Hepatocyte (in vitro differentiated cells): ENCODE results near the gene MRPL27. TPM values are rescaled to one million over a fixed set of nuclear protein-coding genes. Genes with fewer than 3 reads are reported as not detected.

Experiments used
- DNase-seq: peaks from one replicate; pipeline ENCODE4 v3.0.0-alpha.2; 2016; ENCODE audit warnings: low spot score
- H2AFZ ChIP-seq: fragments of 200-600 bp; sonication (generic); 2 replicates; pipeline ENCODE4 v1.6.0; 2016; ENCODE audit warnings: antibody characterized with exemption, mild to moderate bottlenecking
- H3K27ac ChIP-seq: fragments of 200-600 bp; sonication (generic); 2 replicates; pipeline ENCODE4 v1.5.1; 2016; ENCODE audit warnings: mild to moderate bottlenecking
- H3K27me3 ChIP-seq: fragments of 200-600 bp; sonication (generic); 2 replicates; pipeline ENCODE4 v1.6.1; 2016
- H3K36me3 ChIP-seq: fragments of 200-600 bp; sonication (generic); replicated peaks from 2 replicates; pipeline ENCODE4 v1.5.1; 2016; ENCODE audit warnings: low read depth; ENCODE audit not compliant: insufficient read depth
- H3K4me1 ChIP-seq: fragments of 200-600 bp; sonication (generic); 2 replicates; pipeline ENCODE4 v1.5.1; 2016; ENCODE audit warnings: mild to moderate bottlenecking, moderate library complexity; ENCODE audit not compliant: insufficient read depth
- H3K4me2 ChIP-seq: fragments of 200-600 bp; sonication (generic); 2 replicates; pipeline ENCODE4 v1.6.0; 2016
- H3K4me3 ChIP-seq: fragments of 200-600 bp; sonication (generic); 2 replicates; pipeline ENCODE4 v1.5.1; 2016; ENCODE audit warnings: mild to moderate bottlenecking
- H3K79me2 ChIP-seq: fragments of 200-600 bp; sonication (generic); 2 replicates; pipeline ENCODE4 v1.6.0; 2017; ENCODE audit warnings: mild to moderate bottlenecking
- H3K9me2 ChIP-seq: fragments of 200-600 bp; sonication (generic); replicated peaks from 2 replicates; pipeline ENCODE4 v1.6.0; 2017; ENCODE audit warnings: mild to moderate bottlenecking; ENCODE audit not compliant: insufficient read depth
- H3K9me3 ChIP-seq: fragments of 200-600 bp; sonication (generic); 2 replicates; pipeline ENCODE4 v1.5.1; 2016; ENCODE audit warnings: low read depth, mild to moderate bottlenecking
- H4K20me1 ChIP-seq: fragments of 200-600 bp; sonication (generic); 2 replicates; pipeline ENCODE4 v1.6.0; 2016; ENCODE audit warnings: mild to moderate bottlenecking; ENCODE audit not compliant: insufficient read depth, poor library complexity, severe bottlenecking
- CTCF ChIP-seq: fragments of 200-600 bp; sonication (generic); IDR thresholded peaks from 2 replicates; pipeline ENCODE4 v1.5.1; 2016; ENCODE audit warnings: antibody characterized with exemption, mild to moderate bottlenecking; ENCODE audit not compliant: poor library complexity
- EZH2 ChIP-seq: fragments of 200-600 bp; sonication (generic); IDR thresholded peaks from 2 replicates; pipeline ENCODE4 v1.6.1; 2016; ENCODE audit warnings: antibody characterized with exemption, mild to moderate bottlenecking, borderline replicate concordance
- EZH2phosphoT487 ChIP-seq: fragments of 200-600 bp; sonication (generic); IDR thresholded peaks from one replicate; pipeline ENCODE4 v1.6.1; 2018; ENCODE audit warnings: antibody characterized with exemption, mild to moderate bottlenecking, low read depth, moderate library complexity; ENCODE audit not compliant: unreplicated experiment, severe bottlenecking
- WGBS: methylation state at CpG from one replicate; pipeline ENCODE4 v1.1.6; 2016; ENCODE audit warnings: low lambda C conversion rate; ENCODE audit errors: missing lambda C conversion rate; 5-methylcytosine and 5-hydroxymethylcytosine counted together
- polyA plus RNA-seq: library from polyadenylated mRNA; unstranded; fragments of >200 nt; fragmentation: Nextera tagmentation; extraction: Ambion mirVana; gene quantifications from 2 replicates; pipeline ENCODE4 v1.2.1, GENCODE V29; 2016
- total RNA-seq: library from RNA; depleted of rRNA; stranded (reverse); fragments of >200 nt; gene quantifications from 2 replicates; pipeline ENCODE4 v1.2.3, GENCODE V29; 2014

Gene MRPL27
- total and polyA plus RNA-seq, 2 experiments from 2014 or later = 83.0 to 139 TPM

- no peaks in the 10 kb centered on the region for H4K20me1 ChIP-seq
- no peaks in the 10 kb centered on the region for H3K27me3 ChIP-seq
- no peaks in the 10 kb centered on the region for H3K9me3 ChIP-seq
- H3K4me3 ChIP-seq = no peak overlapping the region
- TF ChIP-seq EZH2 (no peak), CTCF (no peak), EZH2phosphoT487 (no peak)
- WGBS = 98% methylated on average over 2 of the region's 2 CpGs
- H2AFZ ChIP-seq = no peak overlapping the region
- H3K27ac ChIP-seq = peak overlapping the region; percentile 97
- DNase-seq = no peak
- H3K9me2 ChIP-seq = no peaks in the 10 kb centered on the region
- peaks cover 31% of the 10 kb centered on the region for H3K79me2 ChIP-seq
- H3K4me2 ChIP-seq = peak overlapping the region; percentile 86
- H3K36me3 ChIP-seq = no peaks in the 10 kb centered on the region
- peaks cover 4% of the 10 kb centered on the region for H3K4me1 ChIP-seq
These were observed 1.5 kb downstream of the MRPL27 start for GRCh38 chr17:50371526-50371925.

GRCh38 chr17:50370052-50370451 lies 2.9 kb downstream of the MRPL27 start:
- no peak overlapping the region for H2AFZ ChIP-seq
- H3K36me3 ChIP-seq = no peaks in the 10 kb centered on the region
- H3K4me2 ChIP-seq = no peak overlapping the region
- H4K20me1 ChIP-seq = no peaks in the 10 kb centered on the region
- DNase-seq = no peak
- 98% methylated on average over 5 of the region's 5 CpGs for WGBS
- peaks cover 4% of the 10 kb centered on the region for H3K4me1 ChIP-seq
- no peaks in the 10 kb centered on the region for H3K9me3 ChIP-seq
- TF ChIP-seq EZH2 (no peak), EZH2phosphoT487 (no peak), CTCF (no peak)
- H3K4me3 ChIP-seq = no peak overlapping the region
- no peaks in the 10 kb centered on the region for H3K27me3 ChIP-seq
- peaks cover 31% of the 10 kb centered on the region for H3K79me2 ChIP-seq
- no peak overlapping the region for H3K27ac ChIP-seq
- H3K9me2 ChIP-seq = no peaks in the 10 kb centered on the region

- Histone ChIP-seq H3K27me3 (no peaks in the 10 kb centered on the region), H4K20me1 (no peaks in the 10 kb centered on the region), H3K9me3 (no peaks in the 10 kb centered on the region), H3K9me2 (no peaks in the 10 kb centered on the region), H3K79me2 (peaks cover 28% of the 10 kb centered on the region), H3K27ac (no peak overlapping the region), H3K36me3 (no peaks in the 10 kb centered on the region), H2AFZ (no peak overlapping the region), H3K4me2 (no peak overlapping the region), H3K4me3 (no peak overlapping the region), H3K4me1 (peaks cover 11% of the 10 kb centered on the region)
- WGBS = 100% methylated on average over 1 of the region's 1 CpG
- no peak for DNase-seq
- TF ChIP-seq EZH2phosphoT487 = no peak
- TF ChIP-seq EZH2 = no peak
- TF ChIP-seq CTCF = no peak
These were observed 5.6 kb downstream of the MRPL27 start for GRCh38 chr17:50367401-50367800.
